NCI-H1694 treated with DMSO at 0.1 percent for 48 hours (cell line): ENCODE data around the gene RETN.
"Not testable (repeated sequence)": the region's sequence is repeated elsewhere in the genome, so short reads cannot be mapped to it uniquely, and the experiment has no call there.

Experiments used
- DNase-seq: peaks from one replicate; lab custom pipeline; 2025; lab: John Stamatoyannopoulos, UW

The RETN gene

GRCh38 chr19:7637374-7638256, 31.2 kb upstream of the RETN start:
- no peak for DNase-seq

GRCh38 chr19:7638802-7639465, 29.9 kb upstream of the RETN start:
- DNase-seq: no peak

GRCh38 chr19:7639863-7640348, 28.9 kb upstream of the RETN start:
- no peak for DNase-seq

DNA sequence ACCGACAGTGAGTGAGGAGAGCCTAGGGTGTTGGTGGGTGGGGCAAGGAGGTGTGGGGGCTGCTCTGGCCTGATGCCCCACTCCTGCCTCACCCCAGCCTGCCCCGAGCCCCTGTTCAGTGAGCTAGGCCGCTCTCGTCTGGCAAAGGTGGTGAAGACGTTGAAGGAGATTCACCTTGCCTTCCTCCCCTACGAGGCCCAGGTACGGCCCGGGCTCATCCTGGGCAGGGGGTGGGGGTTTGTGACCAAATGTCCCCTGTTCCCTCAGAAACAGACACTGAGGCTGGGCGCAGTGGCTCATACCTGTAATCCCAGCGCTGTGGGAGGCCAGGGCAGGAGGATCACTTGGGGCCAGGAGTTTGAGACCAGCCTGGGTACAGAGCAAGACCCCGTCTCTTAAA, 28.0 kb upstream of the RETN start:
- DNase-seq: no peak

GRCh38 chr19:7641290-7642276, 27.3 kb upstream of the RETN start:
- DNase-seq: no peak

DNA sequence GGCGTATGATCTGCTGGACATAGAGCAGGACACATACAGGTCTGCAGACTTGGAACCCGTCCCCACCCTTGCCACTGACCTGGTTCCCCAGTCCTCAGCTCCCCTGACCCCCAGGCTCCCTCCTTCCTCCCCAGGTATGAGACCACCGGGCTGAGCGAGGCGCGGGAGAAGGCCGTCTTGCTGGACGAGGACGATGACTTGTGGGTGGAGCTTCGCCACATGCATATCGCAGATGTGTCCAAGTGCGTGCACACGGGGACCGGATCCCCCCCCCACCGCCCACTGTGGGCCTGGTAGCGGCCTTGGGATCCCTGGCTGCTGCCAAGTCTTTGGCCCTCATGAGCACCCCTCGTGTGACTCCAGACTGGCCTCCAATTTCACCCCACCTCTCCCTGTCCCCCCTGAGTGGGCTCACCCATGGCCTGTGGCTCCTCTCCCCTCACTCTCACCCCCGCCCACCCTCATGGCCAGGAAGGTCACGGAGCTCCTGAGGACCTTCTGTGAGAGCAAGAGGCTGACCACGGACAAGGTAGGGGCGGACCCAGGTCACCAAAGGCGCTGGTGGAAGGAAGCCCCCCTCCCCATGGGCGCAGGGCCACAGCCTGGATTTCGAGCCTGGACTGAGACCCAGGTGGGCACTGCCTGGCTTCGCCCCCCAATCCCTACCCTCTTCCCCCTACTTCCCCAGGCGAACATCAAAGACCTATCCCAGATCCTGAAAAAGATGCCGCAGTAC, 26.4 kb upstream of the RETN start:
- no peak for DNase-seq

- no peak for DNase-seq
These were observed 25.8 kb upstream of the RETN start for GRCh38 chr19:7643031-7643415.

DNA sequence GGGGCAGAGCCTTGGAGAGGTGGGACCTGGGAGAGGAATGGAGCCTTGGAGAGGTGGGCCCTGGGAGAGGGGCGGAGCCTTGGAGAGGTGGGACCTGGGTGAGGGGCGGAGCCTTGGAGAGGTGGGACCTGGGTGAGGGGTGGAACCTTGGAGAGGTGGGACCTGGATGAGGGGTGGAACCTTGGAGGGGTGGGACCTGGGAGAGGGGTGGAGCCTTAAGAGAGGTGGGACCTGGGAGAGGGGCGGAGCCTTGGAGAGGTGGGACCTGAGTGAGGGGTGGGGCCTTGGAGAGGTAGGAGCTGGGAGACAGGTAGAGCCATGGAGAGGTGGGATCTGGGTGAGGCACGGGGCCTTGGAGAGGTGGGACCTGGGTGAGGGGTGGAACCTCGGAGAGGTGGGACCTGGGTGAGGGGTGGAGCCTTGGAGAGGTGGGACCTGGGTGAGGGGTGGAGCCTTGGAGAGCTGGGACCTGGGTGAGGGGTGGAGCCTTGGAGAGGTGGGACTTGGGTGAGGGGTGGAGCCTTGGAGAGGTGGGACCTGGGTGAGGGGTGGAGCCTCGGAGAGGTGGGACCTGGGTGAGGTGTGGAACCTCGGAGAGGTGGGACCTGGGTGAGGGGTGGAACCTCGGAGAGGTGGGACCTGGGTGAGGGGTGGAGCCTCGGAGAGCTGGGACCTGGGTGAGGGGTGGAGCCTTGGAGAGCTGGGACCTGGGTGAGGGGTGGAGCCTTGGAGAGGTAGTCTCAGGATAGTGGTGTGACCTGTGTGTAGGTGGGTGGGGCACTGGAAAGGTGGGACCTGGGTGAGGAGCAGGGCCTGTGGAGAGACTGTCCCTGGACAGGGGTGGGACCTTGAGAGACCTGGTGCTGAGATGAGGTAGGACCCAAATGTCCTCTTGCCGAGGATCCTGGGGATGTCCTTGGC, 25.0 kb upstream of the RETN start:
- not testable (repeated sequence) for DNase-seq

DNA sequence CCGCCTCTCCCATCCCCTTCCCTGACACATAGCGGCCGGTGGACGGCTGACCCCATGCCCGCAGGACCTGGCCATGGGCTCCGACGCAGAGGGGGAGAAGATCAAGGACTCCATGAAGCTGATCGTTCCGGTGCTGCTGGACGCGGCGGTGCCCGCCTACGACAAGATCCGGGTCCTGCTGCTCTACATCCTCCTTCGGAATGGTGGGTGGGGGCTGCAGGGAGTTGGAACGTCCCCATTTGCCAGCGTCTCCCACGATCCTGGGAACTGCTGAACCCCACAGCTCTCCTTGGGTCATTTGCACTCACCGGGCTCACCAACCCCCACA, 24.3 kb upstream of the RETN start:
- no peak for DNase-seq

GRCh38 chr19:7645163-7645562, 23.7 kb upstream of the RETN start:
- no peak for DNase-seq

DNA sequence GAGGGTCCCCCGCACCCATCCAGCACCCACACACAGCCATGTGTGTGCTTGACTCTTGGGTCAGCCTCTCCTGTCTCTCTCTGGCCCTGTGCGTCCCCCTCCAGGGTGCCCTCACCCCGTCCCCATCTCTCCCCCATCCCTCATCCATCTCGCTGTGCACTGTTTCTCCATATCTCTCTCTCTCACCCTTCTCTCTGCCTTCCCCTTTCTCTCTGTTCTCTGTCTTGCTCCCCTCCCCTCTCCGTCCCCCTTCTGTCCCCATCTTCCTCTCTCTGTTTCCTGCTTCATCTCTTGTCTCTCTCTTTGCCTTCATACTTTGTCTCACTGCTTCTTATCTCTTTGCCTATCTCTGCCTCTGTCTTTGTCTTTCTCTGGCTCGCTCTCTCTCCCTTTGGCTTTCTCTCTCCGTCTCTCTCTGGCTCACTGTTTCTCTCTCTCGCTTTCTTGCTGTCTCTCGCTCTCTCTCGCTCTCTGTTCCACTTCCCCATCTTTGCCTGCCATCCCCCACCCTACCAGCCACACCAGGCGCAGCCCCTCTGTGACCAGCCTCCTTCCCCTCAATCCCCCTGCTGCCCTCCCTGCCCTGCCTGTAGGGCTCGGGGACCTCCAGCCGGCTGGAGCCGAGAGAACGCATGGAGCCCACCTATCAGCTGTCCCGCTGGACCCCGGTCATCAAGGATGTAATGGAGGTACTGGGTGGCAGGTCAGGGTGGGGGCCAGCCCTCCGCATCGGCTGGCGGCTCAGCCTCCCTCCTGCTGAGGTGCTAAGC, 23.0 kb upstream of the RETN start:
- DNase-seq: no peak

DNA sequence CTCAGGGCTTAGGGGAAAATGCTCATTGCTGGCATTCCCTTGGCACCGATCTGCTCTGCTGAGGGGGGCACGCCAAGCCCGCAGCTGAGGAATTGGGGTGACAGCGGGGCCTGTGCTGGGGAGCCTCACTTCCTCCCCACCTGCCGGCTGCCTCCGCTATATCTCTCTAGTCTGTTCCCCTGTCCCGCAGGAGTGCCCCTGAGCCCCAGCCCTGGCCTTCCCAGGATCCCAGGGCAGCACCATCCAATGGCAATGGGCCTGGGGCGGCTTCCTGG, 22.5 kb upstream of the RETN start:
- no peak for DNase-seq

GRCh38 chr19:7647156-7647555, 21.7 kb upstream of the RETN start:
- DNase-seq: no peak

DNA sequence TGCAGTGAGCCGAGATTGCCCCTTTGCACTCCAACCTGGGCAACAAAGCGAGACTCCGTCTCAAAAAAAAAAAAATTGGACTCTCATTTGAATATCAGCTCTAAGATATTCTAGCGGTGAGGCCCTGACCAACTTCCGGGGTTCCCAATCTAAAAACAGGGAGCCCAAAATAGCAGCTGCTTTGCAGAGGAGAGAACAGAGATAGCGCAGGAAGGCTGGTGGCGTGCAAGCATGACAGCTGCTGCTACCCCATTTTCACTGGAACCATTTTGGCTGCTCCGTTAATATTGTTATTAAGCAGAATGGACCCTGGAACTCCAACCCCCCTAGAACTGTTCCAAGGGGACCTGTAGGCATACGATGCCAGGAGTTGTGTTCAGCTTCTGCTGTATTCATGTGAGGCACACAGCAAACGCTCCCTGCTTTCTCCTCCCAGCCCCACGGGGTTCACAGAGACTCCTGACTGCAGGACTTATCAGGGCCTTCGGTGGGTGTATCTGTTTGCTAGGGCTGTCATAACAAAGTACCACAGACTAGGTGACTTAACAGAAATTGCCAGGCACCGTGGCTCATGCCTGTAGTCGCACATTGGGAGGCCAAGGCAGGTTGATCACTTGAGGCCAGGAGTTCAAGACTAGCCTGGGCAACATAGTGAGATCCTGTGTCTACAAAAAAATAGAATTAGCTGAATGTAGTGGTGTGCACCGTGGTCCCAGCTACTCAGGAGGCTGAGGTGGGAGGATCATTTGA, 20.4 kb upstream of the RETN start:
- DNase-seq: no peak

DNA sequence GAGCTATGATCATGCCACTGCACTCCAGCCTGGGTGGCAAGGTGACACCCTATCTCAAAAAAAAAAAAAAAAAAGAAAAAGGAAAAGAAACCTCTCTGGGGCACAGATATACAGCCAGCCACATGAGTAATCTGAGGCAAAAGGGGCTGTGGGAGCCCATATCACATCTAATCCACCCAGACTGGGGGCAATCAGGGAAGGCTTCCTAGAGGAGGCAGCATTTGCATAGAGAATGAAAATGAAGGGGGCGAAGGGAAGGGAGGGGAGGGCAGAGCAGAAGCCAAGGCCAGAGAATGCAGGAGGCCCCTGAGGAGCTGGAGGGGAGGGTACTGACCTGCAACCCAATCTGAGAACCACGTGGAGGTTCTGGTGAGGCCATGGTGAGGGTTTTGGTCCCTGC, 18.7 kb upstream of the RETN start:
- no peak for DNase-seq

GRCh38 chr19:7652061-7652641, 16.7 kb upstream of the RETN start:
- DNase-seq: peak; percentile 66

DNA sequence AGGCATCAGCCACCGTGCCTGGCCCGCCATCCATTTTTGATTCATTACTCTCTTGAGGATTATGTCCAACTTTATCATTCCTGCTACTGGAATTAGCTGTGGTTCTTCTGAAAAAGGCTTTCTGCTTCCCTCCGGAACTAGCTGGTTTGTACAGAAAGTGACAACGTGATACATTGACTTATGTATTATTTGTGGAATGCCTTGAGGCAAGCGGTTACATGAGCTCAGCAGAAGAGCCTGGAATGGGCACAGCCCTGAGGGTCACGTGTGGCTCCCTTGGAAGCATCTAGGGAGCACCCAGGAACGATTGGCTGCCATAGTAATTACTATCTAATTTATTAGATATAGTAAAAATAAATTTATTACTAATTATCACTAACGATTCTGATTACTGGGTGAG, 14.4 kb upstream of the RETN start:
- no peak for DNase-seq

DNA sequence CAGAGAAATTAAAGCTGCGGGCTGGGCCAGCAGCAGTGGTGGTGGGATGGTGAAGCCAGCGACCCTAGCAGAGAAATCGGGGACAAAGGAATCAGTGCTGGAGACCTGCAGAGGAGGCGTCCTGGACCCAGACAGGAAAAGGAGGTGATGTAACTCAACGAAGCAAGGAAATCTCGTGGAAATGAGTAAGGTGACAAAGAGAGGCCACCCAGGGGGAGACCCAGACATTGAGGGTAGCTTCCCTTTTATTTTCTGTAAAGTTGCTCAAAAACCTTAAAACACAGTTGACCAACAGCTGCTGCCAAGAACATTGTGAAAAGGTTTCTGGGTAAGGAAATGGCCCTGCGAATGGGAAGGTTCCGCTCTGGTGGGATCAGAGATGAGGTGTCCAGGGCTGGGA, 13.3 kb upstream of the RETN start:
- DNase-seq: no peak
